HG02884 (cell line): ENCODE results near the gene TMEM94.

Experiments
- ATAC-seq: cut with Tn5 transposase; IDR thresholded peaks from one replicate; pipeline ENCODE4 v1.9.1; 2021; ENCODE audit warnings: mild to moderate bottlenecking, moderate library complexity; ENCODE audit not compliant: unreplicated experiment

Gene TMEM94

GRCh38 chr17:75524269-75524969, 68.0 kb downstream of the TMEM94 start:
- ATAC-seq = no peak

GRCh38 chr17:75524970-75525805, 68.8 kb downstream of the TMEM94 start, which contains the start of gene LLGL2:
Gene LLGL2, plus strand, starts transcription at chr17:75525697. Its CDS starts 17,730 bp downstream, at chr17:75543427.
- ATAC-seq = peak; percentile 77

GRCh38 chr17:75525806-75526554, 69.5 kb downstream of the TMEM94 start:
- no peak for ATAC-seq

GRCh38 chr17:75526555-75527270, 70.3 kb downstream of the TMEM94 start:
- no peak for ATAC-seq

- ATAC-seq = no peak
Observed at GRCh38 chr17:75530837-75531720, 74.6 kb downstream of the TMEM94 start.

GRCh38 chr17:75531721-75532072, 75.3 kb downstream of the TMEM94 start:
- no peak for ATAC-seq

GRCh38 chr17:75535119-75535537, 78.7 kb downstream of the TMEM94 start:
- ATAC-seq = no peak

- ATAC-seq = no peak
Observed at GRCh38 chr17:75535871-75536270, 79.4 kb downstream of the TMEM94 start.

GRCh38 chr17:75536366-75536765, 79.9 kb downstream of the TMEM94 start:
- ATAC-seq = no peak

GRCh38 chr17:75539967-75540729, 83.7 kb downstream of the TMEM94 start:
- ATAC-seq = no peak

GRCh38 chr17:75540923-75541503, 84.6 kb downstream of the TMEM94 start:
- no peak for ATAC-seq

GRCh38 chr17:75542229-75542628, 85.8 kb downstream of the TMEM94 start:
- ATAC-seq = no peak

GRCh38 chr17:75542728-75543336, 86.4 kb downstream of the TMEM94 start:
- no peak for ATAC-seq

GRCh38 chr17:75544250-75544649, 87.8 kb downstream of the TMEM94 start:
- ATAC-seq = no peak

GRCh38 chr17:75546181-75546580, 89.7 kb downstream of the TMEM94 start:
- ATAC-seq = no peak

GRCh38 chr17:75547091-75547490, 90.7 kb downstream of the TMEM94 start:
- no peak for ATAC-seq

GRCh38 chr17:75548813-75549212, 92.4 kb downstream of the TMEM94 start:
- no peak for ATAC-seq
